ENCODE data around the gene ASIC3.

ASIC3 gene

GRCh38 chr7:151088856-151089699 lies 40.7 kb downstream of the ASIC3 start:
- no peak for DNase-seq

- DNase-seq = no peak
These were observed 41.8 kb downstream of the ASIC3 start for GRCh38 chr7:151089893-151090730.

GRCh38 chr7:151091003-151091402 lies 42.7 kb downstream of the ASIC3 start:
- no peak for DNase-seq

GRCh38 chr7:151091431-151091830 lies 43.1 kb downstream of the ASIC3 start:
- DNase-seq = no peak

GRCh38 chr7:151091988-151092387 lies 43.7 kb downstream of the ASIC3 start:
- no peak for DNase-seq

GRCh38 chr7:151093748-151094147 lies 45.4 kb downstream of the ASIC3 start:
- DNase-seq = no peak

GRCh38 chr7:151094675-151095074 lies 46.3 kb downstream of the ASIC3 start:
- no peak for DNase-seq

GRCh38 chr7:151095123-151095797 lies 46.9 kb downstream of the ASIC3 start:
- DNase-seq = no peak

GRCh38 chr7:151095828-151096475 lies 47.6 kb downstream of the ASIC3 start:
- DNase-seq = no peak

GRCh38 chr7:151099486-151100211 lies 51.3 kb downstream of the ASIC3 start:
- no peak for DNase-seq

GRCh38 chr7:151100921-151101320 lies 52.6 kb downstream of the ASIC3 start:
- DNase-seq = no peak

GRCh38 chr7:151101621-151102396 lies 53.5 kb downstream of the ASIC3 start:
- DNase-seq = no peak
